ENCODE data around the gene ARPC1A.

The ARPC1A gene

DNA sequence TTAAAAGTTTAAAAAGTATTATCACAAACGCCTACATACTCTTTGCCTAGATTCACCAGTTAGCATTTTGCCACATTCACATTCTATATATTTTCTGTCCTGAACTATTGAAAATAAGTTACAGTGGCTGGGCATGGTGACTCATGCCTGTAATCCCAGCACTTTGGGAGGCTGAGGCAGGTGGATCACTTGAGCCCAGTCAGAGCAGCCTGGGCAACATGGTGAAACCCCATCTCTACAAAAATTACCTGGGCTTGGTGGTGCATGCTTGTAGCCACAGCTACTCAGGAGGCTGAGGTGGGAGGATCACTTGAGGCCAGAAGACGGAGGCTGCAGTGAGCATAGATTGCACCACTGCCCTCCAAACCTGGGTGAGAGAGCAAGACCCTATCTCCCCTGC, 5.3 kb downstream of the ARPC1A start:
- Histone ChIP-seq H3K4me2 (ENCODE audit: low read length) (no peak overlapping the region), H3F3A (ENCODE audit: insufficient read depth, low read length) (no peaks in the 10 kb centered on the region), H3K79me2 (ENCODE audit: insufficient read depth, low read length) (peaks cover 66% of the 10 kb centered on the region), H3K4me1 (ENCODE audit: insufficient read depth, low read length, severe bottlenecking) (peaks cover 36% of the 10 kb centered on the region), H2AFZ (ENCODE audit: low read length) (no peak overlapping the region), H3K36me3 (ENCODE audit: insufficient read depth, low read length) (peaks cover 47% of the 10 kb centered on the region), H4K20me1 (ENCODE audit: insufficient read depth, low read length) (no peaks in the 10 kb centered on the region), H3K4me3 (ENCODE audit: low read depth, low read length, poor library complexity, severe bottlenecking) (no peak overlapping the region), H3K9ac (ENCODE audit: low read length) (no peak overlapping the region), H3K9me3 (ENCODE audit: low read length) (no peaks in the 10 kb centered on the region), H3K27me3 (ENCODE audit: insufficient read depth, low read length) (no peaks in the 10 kb centered on the region), H3K27ac (ENCODE audit: low read depth, low read length, poor library complexity, severe bottlenecking) (no peak overlapping the region), H3K9me2 (ENCODE audit: low read depth, low read length) (no peaks in the 10 kb centered on the region)
- TF ChIP-seq CTCF (IDR thresholded peaks at IDR 0.05; ENCODE audit: low read length): no peak
- no peak for TF ChIP-seq EZH2 (IDR thresholded peaks at IDR 0.05; ENCODE audit: borderline replicate concordance, low read length)

DNA sequence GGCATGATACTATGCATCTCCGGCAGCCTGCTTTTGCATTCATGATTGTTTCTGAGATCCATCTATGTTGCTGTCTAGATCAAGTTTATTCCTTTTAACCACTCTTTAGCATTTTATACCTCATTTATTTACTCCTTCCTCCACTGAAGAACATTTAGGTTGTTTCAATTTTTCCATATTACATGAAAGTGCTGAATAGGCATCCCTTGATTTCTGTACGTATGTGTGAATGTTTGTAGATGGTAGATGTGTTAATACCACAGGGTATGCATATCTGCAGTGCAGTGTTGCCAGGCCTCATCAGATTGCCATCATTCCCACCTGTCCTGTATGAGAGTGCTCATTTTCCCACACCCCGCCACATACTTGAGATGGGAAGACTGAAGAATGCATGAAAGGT, 13.9 kb downstream of the ARPC1A start:
- Histone ChIP-seq H3K9me3 (ENCODE audit: low read length) (no peaks in the 10 kb centered on the region), H2AFZ (ENCODE audit: low read length) (no peak overlapping the region), H3K36me3 (ENCODE audit: insufficient read depth, low read length) (peaks cover 84% of the 10 kb centered on the region), H4K20me1 (ENCODE audit: insufficient read depth, low read length) (no peaks in the 10 kb centered on the region), H3K27me3 (ENCODE audit: insufficient read depth, low read length) (no peaks in the 10 kb centered on the region), H3K27ac (ENCODE audit: low read depth, low read length, poor library complexity, severe bottlenecking) (no peak overlapping the region), H3K4me3 (ENCODE audit: low read depth, low read length, poor library complexity, severe bottlenecking) (no peak overlapping the region), H3K4me1 (ENCODE audit: insufficient read depth, low read length, severe bottlenecking) (no peaks in the 10 kb centered on the region), H3F3A (ENCODE audit: insufficient read depth, low read length) (no peaks in the 10 kb centered on the region), H3K4me2 (ENCODE audit: low read length) (no peak overlapping the region), H3K9me2 (ENCODE audit: low read depth, low read length) (no peaks in the 10 kb centered on the region), H3K79me2 (ENCODE audit: insufficient read depth, low read length) (no peaks in the 10 kb centered on the region; the same call in 1 of the 2 replicates), H3K9ac (ENCODE audit: low read length) (no peak overlapping the region)
- TF ChIP-seq EZH2 (IDR thresholded peaks at IDR 0.05; ENCODE audit: borderline replicate concordance, low read length) (no peak), CTCF (IDR thresholded peaks at IDR 0.05; ENCODE audit: low read length) (no peak)

DNA sequence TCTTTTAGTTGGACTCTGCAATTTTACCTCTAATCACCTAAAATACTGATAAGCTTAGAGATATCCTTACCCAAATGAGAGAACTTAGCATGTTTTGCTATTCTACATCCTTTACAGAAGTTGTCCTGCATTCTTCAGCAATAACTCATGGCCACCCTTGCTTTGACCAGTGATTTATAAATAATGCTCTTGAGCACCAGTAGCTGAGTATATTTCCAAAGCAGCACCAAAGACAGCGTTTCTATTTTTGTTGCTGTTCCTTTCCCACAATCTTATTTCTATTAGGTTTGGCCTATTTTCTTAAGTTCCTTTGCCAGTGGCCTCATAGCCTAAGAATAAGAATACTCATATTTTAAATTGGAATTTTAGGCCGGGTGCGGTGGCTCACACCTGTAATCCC, 15.0 kb downstream of the ARPC1A start:
- no peak for TF ChIP-seq CTCF (IDR thresholded peaks at IDR 0.05; ENCODE audit: low read length)
- Histone ChIP-seq H4K20me1 (ENCODE audit: insufficient read depth, low read length) (no peaks in the 10 kb centered on the region), H2AFZ (ENCODE audit: low read length) (no peak overlapping the region), H3K9ac (ENCODE audit: low read length) (no peak overlapping the region), H3K4me1 (ENCODE audit: insufficient read depth, low read length, severe bottlenecking) (no peaks in the 10 kb centered on the region), H3K4me3 (ENCODE audit: low read depth, low read length, poor library complexity, severe bottlenecking) (no peak overlapping the region), H3K27me3 (ENCODE audit: insufficient read depth, low read length) (no peaks in the 10 kb centered on the region), H3K9me3 (ENCODE audit: low read length) (no peaks in the 10 kb centered on the region), H3K9me2 (ENCODE audit: low read depth, low read length) (no peaks in the 10 kb centered on the region), H3F3A (ENCODE audit: insufficient read depth, low read length) (no peaks in the 10 kb centered on the region), H3K27ac (ENCODE audit: low read depth, low read length, poor library complexity, severe bottlenecking) (no peak overlapping the region), H3K36me3 (ENCODE audit: insufficient read depth, low read length) (peaks cover 84% of the 10 kb centered on the region), H3K79me2 (ENCODE audit: insufficient read depth, low read length) (no peaks in the 10 kb centered on the region; the same call in 1 of the 2 replicates), H3K4me2 (ENCODE audit: low read length) (no peak overlapping the region)

Measured in OCI-LY1 (cell line).